ENCODE results near the gene FOSB. TPM values are rescaled to one million over a fixed set of nuclear protein-coding genes. Genes with fewer than 3 reads are reported as not detected.

FOSB gene
- total and polyA plus RNA-seq, 9 donors, result 2.9 to 295 (median 44.3) TPM

GRCh38 chr19:45475537-45476291, 7.9 kb downstream of the FOSB start:
- 59 to 68% (median 68%) methylated on average over 6 of the region's 6 CpGs for WGBS, 3 donors
- intact Hi-C loops (cut with DNase I), result no loop called here

GRCh38 chr19:45476304-45476703, 8.5 kb downstream of the FOSB start:
- no peaks in the 10 kb centered on the region for H3K36me3 ChIP-seq
- H3K9me3 ChIP-seq, result no peaks in the 10 kb centered on the region
- WGBS, 3 donors, result 40 to 47% (median 44%) methylated on average over 5 of the region's 5 CpGs
- no peaks in the 10 kb centered on the region for H3K27me3 ChIP-seq
- H3K27ac ChIP-seq, result no peak overlapping the region
- no peak overlapping the region for H3K4me3 ChIP-seq
- no peak for DNase-seq
- intact Hi-C loops (cut with DNase I), result no loop called here
- no peaks in the 10 kb centered on the region for H3K4me1 ChIP-seq (ENCODE audit: insufficient read depth)
- TF ChIP-seq EP300 (IDR thresholded peaks at IDR 0.05) (no peak), CTCF (IDR thresholded peaks at IDR 0.05) (no peak), POLR2A (IDR thresholded peaks at IDR 0.05) (no peak)

More at GRCh38 chr19:45475537-45476291, 7.9 kb downstream of the FOSB start:
- Histone ChIP-seq H3K4me1 (ENCODE audit: insufficient read depth) (no peaks in the 10 kb centered on the region), H3K27ac (no peak overlapping the region), H3K9me3 (no peaks in the 10 kb centered on the region), H3K36me3 (no peaks in the 10 kb centered on the region), H3K4me3 (no peak overlapping the region), H3K27me3 (no peaks in the 10 kb centered on the region)
- TF ChIP-seq POLR2A (IDR thresholded peaks at IDR 0.05), result no peak
- no peak for TF ChIP-seq EP300 (IDR thresholded peaks at IDR 0.05)
- TF ChIP-seq CTCF (IDR thresholded peaks at IDR 0.05), result no peak
- DNase-seq, result no peak

- intact Hi-C loops (cut with DNase I), result no loop called here
- WGBS, 3 donors, result 21 to 33% (median 30%) methylated on average over 5 of the region's 5 CpGs
- Histone ChIP-seq H3K27me3 (no peaks in the 10 kb centered on the region), H3K27ac (no peak overlapping the region), H3K36me3 (no peaks in the 10 kb centered on the region), H3K9me3 (no peaks in the 10 kb centered on the region), H3K4me3 (no peak overlapping the region), H3K4me1 (ENCODE audit: insufficient read depth) (no peaks in the 10 kb centered on the region)
- no peak for TF ChIP-seq EP300 (IDR thresholded peaks at IDR 0.05)
- no peak for DNase-seq
Observed at GRCh38 chr19:45477186-45477585, 9.4 kb downstream of the FOSB start.

- 2 to 5% (median 4%) methylated on average over 12 of the region's 12 CpGs for WGBS, 3 donors
- intact Hi-C loops (cut with DNase I), result loop anchor here in 3 of 4 donors (2.0 kb wide), 2 partner anchors 37 to 39 kb away; no protein-coding TSS in a partner anchor
- H3K36me3 ChIP-seq, result no peaks in the 10 kb centered on the region
- H3K27ac ChIP-seq, result peak overlapping the region; percentile 89 to 96
- DNase-seq, result no peak
- H3K9me3 ChIP-seq, result no peaks in the 10 kb centered on the region
- TF ChIP-seq CTCF (IDR thresholded peaks at IDR 0.05) (no peak), POLR2A (IDR thresholded peaks at IDR 0.05) (no peak), EP300 (IDR thresholded peaks at IDR 0.05) (no peak)
- H3K4me3 ChIP-seq, result peak overlapping the region; percentile 53
- H3K4me1 ChIP-seq (ENCODE audit: insufficient read depth), result no peaks in the 10 kb centered on the region
- H3K27me3 ChIP-seq, result no peaks in the 10 kb centered on the region
Observed at GRCh38 chr19:45477713-45478453, 10.1 kb downstream of the FOSB start.

Measured in ovary (tissue), 9 donors.